MM.1S (cell line): ENCODE measurements around the gene POFUT2.

Experiments used
- DNase-seq: peaks from one replicate; pipeline ENCODE4 v3.0.0-alpha.2; 2015
- H2AFZ ChIP-seq: fragments of 300-600 bp; sonication (generic); 2 replicates; pipeline ENCODE4 v1.6.0; 2016; ENCODE audit warnings: antibody characterized with exemption, low read length
- H3F3A ChIP-seq: fragments of 300-600 bp; sonication (generic); 2 replicates; pipeline ENCODE4 v1.6.1; 2016; ENCODE audit warnings: mild to moderate bottlenecking, antibody characterized with exemption, low read length, moderate library complexity, mixed read lengths; ENCODE audit not compliant: insufficient read depth
- H3K27ac ChIP-seq: fragments of 300-600 bp; sonication (generic); 2 replicates; pipeline ENCODE4 v1.5.1; 2016; ENCODE audit warnings: mild to moderate bottlenecking, low read length
- H3K27me3 ChIP-seq: fragments of 300-600 bp; sonication (generic); replicated peaks from 2 replicates; pipeline ENCODE4 v1.6.0; 2016; ENCODE audit warnings: low read length; ENCODE audit not compliant: insufficient read depth
- H3K36me3 ChIP-seq: fragments of 300-600 bp; sonication (generic); replicated peaks from 2 replicates; pipeline ENCODE4 v1.6.1; 2016; ENCODE audit warnings: mild to moderate bottlenecking, low read length, mixed read lengths; ENCODE audit not compliant: insufficient read depth
- H3K4me1 ChIP-seq: fragments of 300-600 bp; sonication (generic); 2 replicates; pipeline ENCODE4 v1.6.1; 2016; ENCODE audit warnings: low read length, mixed read lengths
- H3K4me2 ChIP-seq: fragments of 300-600 bp; sonication (generic); 2 replicates; pipeline ENCODE4 v1.6.0; 2016; ENCODE audit warnings: low read depth, low read length
- H3K4me3 ChIP-seq: fragments of 300-600 bp; sonication (generic); 2 replicates; pipeline ENCODE4 v1.5.1; 2016; ENCODE audit warnings: low read length, mixed read lengths
- H3K79me2 ChIP-seq: fragments of 300-600 bp; sonication (generic); 2 replicates; pipeline ENCODE4 v1.6.1; 2016; ENCODE audit warnings: mixed run types, low read length, mixed read lengths
- H3K9ac ChIP-seq: fragments of 300-600 bp; sonication (generic); 2 replicates; pipeline ENCODE4 v1.6.1; 2016; ENCODE audit warnings: low read length, mixed read lengths
- H3K9me2 ChIP-seq: fragments of 300-600 bp; sonication (generic); replicated peaks from 2 replicates; pipeline ENCODE4 v1.6.1; 2016; ENCODE audit warnings: mild to moderate bottlenecking, low read length, mixed read lengths; ENCODE audit not compliant: insufficient read depth
- H3K9me3 ChIP-seq: fragments of 300-600 bp; sonication (generic); replicated peaks from 2 replicates; pipeline ENCODE4 v1.6.1; 2016; ENCODE audit warnings: mild to moderate bottlenecking, low read length, mixed read lengths; ENCODE audit not compliant: insufficient read depth
- H4K20me1 ChIP-seq: fragments of 300-600 bp; sonication (generic); 2 replicates; pipeline ENCODE4 v1.6.1; 2016; ENCODE audit warnings: mild to moderate bottlenecking, low read length, moderate library complexity, mixed read lengths; ENCODE audit not compliant: insufficient read depth
- CTCF ChIP-seq: fragments of 300-600 bp; sonication (generic); IDR thresholded peaks from 2 replicates; pipeline ENCODE4 v1.5.1; 2016; ENCODE audit warnings: antibody characterized with exemption, low read length, mixed read lengths
- EZH2 ChIP-seq: fragments of 300-600 bp; sonication (generic); optimal IDR thresholded peaks from 2 replicates; pipeline ENCODE3; 2017; ENCODE audit warnings: low read depth, mild to moderate bottlenecking, antibody characterized with exemption, low read length, mixed read lengths
- EZH2phosphoT487 ChIP-seq: fragments of 300-600 bp; sonication (generic); IDR thresholded peaks from 2 replicates; pipeline ENCODE4 v1.6.1; 2018; ENCODE audit warnings: antibody characterized with exemption, low read length

POFUT2 gene

GRCh38 chr21:45281411-45282282, 6.0 kb downstream of the POFUT2 start:
- DNase-seq = no peak
- Histone ChIP-seq H3K9ac (no peak overlapping the region), H3K4me2 (no peak overlapping the region)

GRCh38 chr21:45280969-45281368, 6.7 kb downstream of the POFUT2 start:
- Histone ChIP-seq H3K4me3 (no peak overlapping the region), H3K36me3 (0 out of 2 replicates have a peak, but pooled peaks cover 8% of the 10 kb centered on the region)
- no peak for DNase-seq

More at GRCh38 chr21:45281411-45282282, 6.0 kb downstream of the POFUT2 start:
- Histone ChIP-seq H3K79me2 (no peaks in the 10 kb centered on the region), H4K20me1 (no peaks in the 10 kb centered on the region), H3K36me3 (0 out of 2 replicates have a peak, but pooled peaks cover 8% of the 10 kb centered on the region), H3K4me3 (no peak overlapping the region), H3K4me1 (no peaks in the 10 kb centered on the region), H3K9me2 (no peaks in the 10 kb centered on the region), H3K9me3 (no peaks in the 10 kb centered on the region), H3K27ac (no peak overlapping the region), H3F3A (no peaks in the 10 kb centered on the region), H3K27me3 (no peaks in the 10 kb centered on the region), H2AFZ (no peak overlapping the region)
- TF ChIP-seq EZH2phosphoT487 (no peak), CTCF (no peak), EZH2 (no peak)

GRCh38 chr21:45280178-45280821, 7.4 kb downstream of the POFUT2 start:
- H3K4me1 ChIP-seq = no peaks in the 10 kb centered on the region
- no peak overlapping the region for H3K9ac ChIP-seq
- no peak overlapping the region for H3K4me2 ChIP-seq
- H3K9me3 ChIP-seq = no peaks in the 10 kb centered on the region
- H3K27ac ChIP-seq = no peak overlapping the region
- no peaks in the 10 kb centered on the region for H3K27me3 ChIP-seq
- TF ChIP-seq EZH2phosphoT487 (no peak), EZH2 (no peak)
- no peaks in the 10 kb centered on the region for H4K20me1 ChIP-seq
- no peaks in the 10 kb centered on the region for H3F3A ChIP-seq
- H3K79me2 ChIP-seq = no peaks in the 10 kb centered on the region
- 0 out of 2 replicates have a peak, but pooled peaks cover 8% of the 10 kb centered on the region for H3K36me3 ChIP-seq
- no peak for DNase-seq
- no peak overlapping the region for H2AFZ ChIP-seq
- H3K4me3 ChIP-seq = no peak overlapping the region
- H3K9me2 ChIP-seq = no peaks in the 10 kb centered on the region

More at GRCh38 chr21:45280969-45281368, 6.7 kb downstream of the POFUT2 start:
- no peaks in the 10 kb centered on the region for H3K9me3 ChIP-seq
- H3F3A ChIP-seq = no peaks in the 10 kb centered on the region
- no peaks in the 10 kb centered on the region for H3K9me2 ChIP-seq
- H3K4me2 ChIP-seq = no peak overlapping the region
- no peaks in the 10 kb centered on the region for H3K79me2 ChIP-seq
- no peak overlapping the region for H3K27ac ChIP-seq
- no peak overlapping the region for H3K9ac ChIP-seq
- no peaks in the 10 kb centered on the region for H3K4me1 ChIP-seq
- TF ChIP-seq EZH2 (no peak), EZH2phosphoT487 (no peak), CTCF (no peak)
- H4K20me1 ChIP-seq = no peaks in the 10 kb centered on the region
- no peak overlapping the region for H2AFZ ChIP-seq
- no peaks in the 10 kb centered on the region for H3K27me3 ChIP-seq
